Measurements from ENCODE around the gene ERGIC2. TPM values are rescaled to one million over a fixed set of nuclear protein-coding genes. Genes with fewer than 3 reads are reported as not detected.
"Not testable (repeated sequence)": the region's sequence is repeated elsewhere in the genome, so short reads cannot be mapped to it uniquely, and the experiment has no call there.

The ERGIC2 gene
- total RNA-seq, 1 donor from 2014 or later, result 70.3 TPM

DNA sequence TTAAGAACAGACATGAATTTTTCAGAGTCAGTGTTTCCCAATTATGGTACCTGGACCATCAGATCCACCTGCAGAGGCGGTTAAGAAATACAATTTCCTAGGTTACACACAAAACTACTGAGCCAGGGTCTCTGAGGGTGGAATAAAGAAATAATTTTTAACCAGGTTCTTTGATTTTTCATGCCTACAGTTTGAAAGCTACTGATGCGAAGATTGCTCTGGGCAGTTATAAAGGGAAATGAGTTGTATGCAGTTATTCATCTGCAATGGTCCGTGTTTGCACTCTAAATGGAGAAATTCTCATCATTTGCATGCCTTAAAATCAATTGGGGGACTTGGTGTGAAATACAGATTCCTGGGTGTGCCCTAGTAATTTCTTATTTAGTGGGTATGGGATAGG, 89.7 kb downstream of the ERGIC2 start:
- peaks cover 23% of the 10 kb centered on the region for H3K4me1 Mint-ChIP-seq (ENCODE audit: unreplicated experiment)
- TF ChIP-seq, protein P1, sequence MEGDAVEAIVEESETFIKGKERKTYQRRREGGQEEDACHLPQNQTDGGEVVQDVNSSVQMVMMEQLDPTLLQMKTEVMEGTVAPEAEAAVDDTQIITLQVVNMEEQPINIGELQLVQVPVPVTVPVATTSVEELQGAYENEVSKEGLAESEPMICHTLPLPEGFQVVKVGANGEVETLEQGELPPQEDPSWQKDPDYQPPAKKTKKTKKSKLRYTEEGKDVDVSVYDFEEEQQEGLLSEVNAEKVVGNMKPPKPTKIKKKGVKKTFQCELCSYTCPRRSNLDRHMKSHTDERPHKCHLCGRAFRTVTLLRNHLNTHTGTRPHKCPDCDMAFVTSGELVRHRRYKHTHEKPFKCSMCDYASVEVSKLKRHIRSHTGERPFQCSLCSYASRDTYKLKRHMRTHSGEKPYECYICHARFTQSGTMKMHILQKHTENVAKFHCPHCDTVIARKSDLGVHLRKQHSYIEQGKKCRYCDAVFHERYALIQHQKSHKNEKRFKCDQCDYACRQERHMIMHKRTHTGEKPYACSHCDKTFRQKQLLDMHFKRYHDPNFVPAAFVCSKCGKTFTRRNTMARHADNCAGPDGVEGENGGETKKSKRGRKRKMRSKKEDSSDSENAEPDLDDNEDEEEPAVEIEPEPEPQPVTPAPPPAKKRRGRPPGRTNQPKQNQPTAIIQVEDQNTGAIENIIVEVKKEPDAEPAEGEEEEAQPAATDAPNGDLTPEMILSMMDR (IDR thresholded peaks at IDR 0.05), result no peak
- H3K4me3 Mint-ChIP-seq (ENCODE audit: unreplicated experiment), result no peak overlapping the region
- no peak overlapping the region for H3K27ac Mint-ChIP-seq (ENCODE audit: unreplicated experiment)
- H3K27me3 Mint-ChIP-seq (ENCODE audit: unreplicated experiment), result no peaks in the 10 kb centered on the region
- peaks cover 19% of the 10 kb centered on the region for H3K36me3 Mint-ChIP-seq (ENCODE audit: unreplicated experiment)
- DNase-seq (ENCODE audit: extremely low spot score, unreplicated experiment), result no peak
- peaks cover 11% of the 10 kb centered on the region for H3K9me3 Mint-ChIP-seq (ENCODE audit: unreplicated experiment)

DNA sequence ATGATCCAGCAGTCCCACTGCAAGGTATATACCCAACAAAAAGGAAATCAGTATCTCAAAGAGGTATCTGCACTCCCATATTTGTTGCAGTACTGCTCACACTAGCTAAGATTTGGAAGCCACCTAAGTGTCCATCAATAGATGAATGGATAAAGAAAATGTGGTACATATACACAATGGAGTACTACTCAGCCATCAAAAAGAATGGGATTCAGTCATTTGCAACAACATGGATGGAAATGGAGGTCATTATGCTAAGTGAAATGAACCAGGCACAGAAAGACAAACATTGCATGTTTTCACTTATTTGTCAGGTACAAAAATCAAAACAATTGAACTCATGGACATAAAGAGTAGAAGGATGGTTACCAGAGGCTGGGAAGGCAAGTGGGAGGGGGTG, 90.5 kb downstream of the ERGIC2 start:
- not testable (repeated sequence) for DNase-seq (ENCODE audit: extremely low spot score, unreplicated experiment); H3K27me3 Mint-ChIP-seq (ENCODE audit: unreplicated experiment); H3K27ac Mint-ChIP-seq (ENCODE audit: unreplicated experiment); H3K4me3 Mint-ChIP-seq (ENCODE audit: unreplicated experiment)
- Mint-ChIP-seq H3K9me3 (ENCODE audit: unreplicated experiment) (peaks cover 11% of the 10 kb centered on the region), H3K36me3 (ENCODE audit: unreplicated experiment) (peaks cover 19% of the 10 kb centered on the region), H3K4me1 (ENCODE audit: unreplicated experiment) (peaks cover 31% of the 10 kb centered on the region)

DNA sequence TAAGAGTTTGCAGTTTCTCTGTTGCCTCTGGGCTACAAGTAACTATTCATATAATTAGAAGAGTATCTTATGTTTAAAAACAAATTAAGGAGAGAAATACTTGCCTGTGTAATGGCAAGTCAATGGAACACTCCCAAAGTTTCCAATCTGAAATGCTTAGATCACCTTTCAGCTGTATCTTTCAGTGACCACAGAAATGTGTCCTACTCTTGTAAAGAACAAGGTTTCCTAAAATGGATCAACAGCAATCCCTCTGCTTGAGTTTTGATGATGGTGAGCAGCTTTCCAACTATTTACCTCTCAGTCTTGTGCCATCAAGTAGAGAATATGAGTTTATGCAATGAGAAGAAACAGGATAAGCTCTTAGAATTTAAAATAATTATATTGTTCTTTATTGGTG, 92.9 kb downstream of the ERGIC2 start:
- DNase-seq (ENCODE audit: extremely low spot score, unreplicated experiment), result no peak
- Mint-ChIP-seq H3K4me1 (ENCODE audit: unreplicated experiment) (peaks cover 49% of the 10 kb centered on the region), H3K27me3 (ENCODE audit: unreplicated experiment) (no peaks in the 10 kb centered on the region), H3K27ac (ENCODE audit: unreplicated experiment) (no peak overlapping the region), H3K9me3 (ENCODE audit: unreplicated experiment) (peaks cover 16% of the 10 kb centered on the region), H3K4me3 (ENCODE audit: unreplicated experiment) (no peak overlapping the region), H3K36me3 (ENCODE audit: unreplicated experiment) (peaks cover 21% of the 10 kb centered on the region)
- TF ChIP-seq, protein P1 (IDR thresholded peaks at IDR 0.05), result no peak

DNA sequence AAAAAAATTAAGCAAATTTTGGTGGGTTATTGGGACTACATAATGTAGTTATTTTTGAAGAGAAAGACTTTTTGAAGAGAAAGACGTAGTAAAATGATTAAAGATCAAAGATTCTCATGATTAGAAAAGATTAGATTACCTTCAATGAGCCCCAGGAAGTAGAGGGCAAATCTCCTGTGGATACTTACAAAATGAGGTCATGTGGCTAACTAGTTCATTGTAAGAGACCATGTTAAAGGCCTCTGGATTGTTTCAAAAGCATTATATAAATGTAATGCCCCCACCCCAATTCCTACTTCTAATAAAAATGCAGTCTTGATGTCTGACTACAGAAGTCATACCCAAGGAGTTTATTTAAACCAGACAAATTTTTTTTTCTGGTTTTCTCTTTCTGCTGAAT, 93.3 kb downstream of the ERGIC2 start:
- Mint-ChIP-seq H3K4me1 (ENCODE audit: unreplicated experiment) (peaks cover 52% of the 10 kb centered on the region), H3K27me3 (ENCODE audit: unreplicated experiment) (no peaks in the 10 kb centered on the region), H3K9me3 (ENCODE audit: unreplicated experiment) (peaks cover 16% of the 10 kb centered on the region), H3K4me3 (ENCODE audit: unreplicated experiment) (no peak overlapping the region), H3K36me3 (ENCODE audit: unreplicated experiment) (peaks cover 20% of the 10 kb centered on the region), H3K27ac (ENCODE audit: unreplicated experiment) (no peak overlapping the region)
- no peak for DNase-seq (ENCODE audit: extremely low spot score, unreplicated experiment)
- TF ChIP-seq, protein P1 (IDR thresholded peaks at IDR 0.05), result no peak

Other genes starting within 250 kb of the ERGIC2 start
- gene FAR2, start 231.9 kb downstream of the ERGIC2 start, total RNA-seq, result 34.4 and 37.1 TPM in 2 replicates
- 0.46 and 0.52 TPM in 2 replicates for gene OVCH1, start 116.5 kb upstream of the ERGIC2 start, total RNA-seq

Measured in osteocyte (in vitro differentiated cells).